Trophoblast cell (in vitro differentiated cells and primary cell): ENCODE data around the gene CDH20.

Experiments
- DNase-seq, 2 donors: peaks; one replicate each; pipeline ENCODE4 v3.0.0-alpha.2; 2016
- H2AFZ ChIP-seq: 2 replicates; pipeline ENCODE4 v1.6.1; 2013; ENCODE audit warnings: low read length, moderate library complexity, mild to moderate bottlenecking; ENCODE audit not compliant: insufficient read depth, poor library complexity
- H2AK5ac ChIP-seq: 2 replicates; pipeline ENCODE4 v1.6.1; 2013; ENCODE audit warnings: mild to moderate bottlenecking, low read length
- H2BK120ac ChIP-seq: 2 replicates; pipeline ENCODE4 v1.6.1; 2013; ENCODE audit warnings: low read length, mild to moderate bottlenecking, moderate library complexity; ENCODE audit not compliant: insufficient read depth, poor library complexity
- H2BK12ac ChIP-seq: 2 replicates; pipeline ENCODE4 v1.6.1; 2013; ENCODE audit warnings: mild to moderate bottlenecking, low read length, moderate library complexity
- H2BK5ac ChIP-seq: 2 replicates; pipeline ENCODE4 v1.6.1; 2013; ENCODE audit warnings: low read length, low read depth, moderate library complexity, mild to moderate bottlenecking; ENCODE audit not compliant: poor library complexity
- H3K14ac ChIP-seq: 2 replicates; pipeline ENCODE4 v1.6.1; 2013; ENCODE audit warnings: mild to moderate bottlenecking, low read length
- H3K18ac ChIP-seq: 2 replicates; pipeline ENCODE4 v1.6.1; 2013; ENCODE audit warnings: mild to moderate bottlenecking, low read length
- H3K23ac ChIP-seq: 2 replicates; pipeline ENCODE4 v1.6.1; 2013; ENCODE audit warnings: low read length
- H3K27ac ChIP-seq: 2 replicates; pipeline ENCODE4 v1.5.1; 2013; ENCODE audit warnings: low read depth, mild to moderate bottlenecking, inconsistent platforms, low read length, moderate library complexity
- H3K27me3 ChIP-seq: 2 replicates; pipeline ENCODE4 v1.6.1; 2013; ENCODE audit warnings: inconsistent platforms, mild to moderate bottlenecking, low read length, moderate library complexity; ENCODE audit not compliant: insufficient read depth
- H3K36me3 ChIP-seq, 2 experiments: 1 replicate in 1 of 2; 2 replicates in 1 of 2; pipeline ENCODE4 v1.6.1; 2013; ENCODE audit warnings: low read length in 2 of 2, mild to moderate bottlenecking in 2 of 2, moderate library complexity in 1 of 2; ENCODE audit not compliant: insufficient read depth in 2 of 2, control insufficient read depth in 1 of 2
- H3K4ac ChIP-seq: 2 replicates; pipeline ENCODE4 v1.6.1; 2013; ENCODE audit warnings: low read depth, mild to moderate bottlenecking, low read length, moderate library complexity
- H3K4me1 ChIP-seq, 2 experiments: 1 replicate in 1 of 2; 2 replicates in 1 of 2; pipeline ENCODE4 v1.6.1; 2013; ENCODE audit warnings: low read length in 2 of 2, mild to moderate bottlenecking in 2 of 2, moderate library complexity in 1 of 2; ENCODE audit not compliant: insufficient read depth in 2 of 2, control insufficient read depth in 1 of 2
- H3K4me2 ChIP-seq: 2 replicates; pipeline ENCODE4 v1.6.1; 2013; ENCODE audit warnings: inconsistent platforms, mild to moderate bottlenecking, low read length, moderate library complexity
- H3K4me3 ChIP-seq: 2 replicates; pipeline ENCODE4 v1.5.1; 2013; ENCODE audit warnings: mild to moderate bottlenecking, low read depth, low read length, inconsistent platforms
- H3K79me1 ChIP-seq: one replicate; pipeline ENCODE4 v1.6.1; 2013; ENCODE audit warnings: low read length
- H3K79me2 ChIP-seq: 2 replicates; pipeline ENCODE4 v1.6.1; 2013; ENCODE audit warnings: low read length, mild to moderate bottlenecking; ENCODE audit not compliant: control insufficient read depth, insufficient read depth, poor library complexity
- H3K9ac ChIP-seq: 2 replicates; pipeline ENCODE4 v1.6.1; 2013; ENCODE audit warnings: mild to moderate bottlenecking, low read length
- H3K9me3 ChIP-seq: 2 replicates; pipeline ENCODE4 v1.6.1; 2013; ENCODE audit warnings: low read depth, mild to moderate bottlenecking, control low read depth, inconsistent platforms, low read length; ENCODE audit not compliant: insufficient read depth
- H4K12ac ChIP-seq: 2 replicates; pipeline ENCODE4 v1.6.1; 2013; ENCODE audit warnings: low read depth, mild to moderate bottlenecking, low read length, moderate library complexity
- H4K8ac ChIP-seq: 2 replicates; pipeline ENCODE4 v1.6.1; 2013; ENCODE audit warnings: low read depth, mild to moderate bottlenecking, low read length, moderate library complexity
- H4K91ac ChIP-seq: one replicate; pipeline ENCODE4 v1.6.1; 2013; ENCODE audit warnings: low read depth, mild to moderate bottlenecking, low read length, moderate library complexity
- WGBS: extraction: QIAGEN DNeasy Blood & Tissue Kit; methylation state at CpG from one replicate; pipeline ENCODE4 v1.1.7; 2013; ENCODE audit warnings: missing lambda C conversion rate; ENCODE audit not compliant: insufficient read length, insufficient coverage; ENCODE audit errors: extremely low coverage; 5-methylcytosine and 5-hydroxymethylcytosine counted together

The CDH20 gene

DNA sequence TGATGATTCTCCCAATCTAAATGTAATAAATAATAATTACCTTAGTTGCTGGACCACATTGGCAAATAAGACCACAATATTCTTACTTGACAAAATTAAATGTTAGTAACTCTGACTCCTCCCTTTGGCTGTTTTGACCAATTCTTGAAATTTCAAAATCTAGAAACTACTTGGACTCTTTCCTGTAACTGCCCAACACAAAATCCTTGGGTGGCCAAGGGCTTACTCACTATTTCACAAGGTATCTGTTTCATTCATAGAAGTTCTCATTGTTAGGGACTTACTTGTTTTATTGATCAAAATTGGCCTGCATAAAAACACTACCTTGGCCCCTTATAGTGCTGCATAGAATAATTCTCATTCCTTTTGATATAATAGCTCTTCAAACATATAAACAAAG, 19.4 kb downstream of the CDH20 start:
- H4K12ac ChIP-seq: no peak overlapping the region
- no peak overlapping the region for H2AFZ ChIP-seq
- no peak overlapping the region for H2BK5ac ChIP-seq
- H3K9ac ChIP-seq: no peak overlapping the region
- no peaks in the 10 kb centered on the region for H3K79me1 ChIP-seq
- no peak overlapping the region for H3K4me2 ChIP-seq
- no peaks in the 10 kb centered on the region for H3K79me2 ChIP-seq
- no peak overlapping the region for H4K91ac ChIP-seq
- no peak overlapping the region for H2BK12ac ChIP-seq
- H3K14ac ChIP-seq: no peak overlapping the region
- no peak overlapping the region for H3K27ac ChIP-seq
- no peak overlapping the region for H3K23ac ChIP-seq
- H3K9me3 ChIP-seq: peaks cover 1% of the 10 kb centered on the region
- no peak overlapping the region for H2AK5ac ChIP-seq
- no peaks in the 10 kb centered on the region for H3K27me3 ChIP-seq
- no peak overlapping the region for H3K4me3 ChIP-seq
- H3K36me3 ChIP-seq: no peaks in the 10 kb centered on the region
- no peak overlapping the region for H3K4ac ChIP-seq
- no peak for DNase-seq
- no peak overlapping the region for H2BK120ac ChIP-seq
- no peaks in the 10 kb centered on the region for H3K4me1 ChIP-seq
- H3K18ac ChIP-seq: no peak overlapping the region
- no peak overlapping the region for H4K8ac ChIP-seq

DNA sequence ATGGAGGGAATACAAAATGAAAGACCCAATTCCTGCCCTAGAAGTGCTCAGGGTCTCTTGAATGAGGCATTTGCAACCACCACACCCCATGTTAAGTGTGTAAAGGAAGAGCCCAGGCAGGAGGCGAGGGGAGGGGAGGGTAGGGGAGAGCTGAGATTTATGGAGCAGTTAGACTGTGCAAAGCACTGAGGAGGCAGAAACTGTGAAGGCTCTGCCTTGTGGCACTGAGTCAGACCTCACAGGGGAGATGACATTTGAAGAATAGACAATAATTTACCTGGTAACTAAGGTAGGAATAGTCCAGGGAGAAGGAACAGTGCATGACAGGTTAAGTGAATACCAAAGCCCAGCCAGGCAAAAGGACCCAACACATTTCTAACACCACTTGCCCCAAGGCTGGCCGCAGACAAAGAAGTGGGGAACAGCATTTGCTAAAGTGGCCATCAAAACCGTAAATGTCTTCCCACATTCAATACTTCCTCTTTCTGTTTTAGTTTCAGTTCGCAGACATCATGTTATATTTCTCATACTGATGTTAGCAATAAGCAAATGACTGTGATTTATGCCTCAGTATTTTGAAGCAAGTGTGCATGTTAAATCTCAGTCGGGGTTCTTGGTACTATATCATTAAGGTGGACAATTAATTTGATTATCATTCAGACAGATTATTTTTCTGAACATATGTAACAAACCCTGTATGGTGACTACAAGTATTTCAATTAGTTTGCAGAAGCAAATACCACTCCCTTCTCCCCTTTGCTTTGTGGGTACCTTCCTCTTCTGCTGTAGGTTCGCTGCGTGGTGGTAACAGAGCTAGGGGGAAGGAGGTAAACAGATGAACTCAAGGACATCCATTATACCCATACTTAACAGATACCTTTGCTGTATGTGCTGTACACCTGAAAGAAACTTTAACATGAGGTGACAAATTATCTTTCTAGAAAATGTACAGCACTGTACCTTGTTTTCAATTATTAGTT, 27.5 kb downstream of the CDH20 start:
- Histone ChIP-seq H3K9me3 (no peaks in the 10 kb centered on the region), H3K27ac (no peak overlapping the region), H2AFZ (no peak overlapping the region), H4K91ac (no peak overlapping the region), H3K79me1 (no peaks in the 10 kb centered on the region), H2BK5ac (no peak overlapping the region), H4K8ac (no peak overlapping the region), H4K12ac (no peak overlapping the region), H3K14ac (no peak overlapping the region), H3K36me3 (no peaks in the 10 kb centered on the region), H2BK120ac (no peak overlapping the region), H2AK5ac (no peak overlapping the region), H3K4ac (no peak overlapping the region), H3K9ac (no peak overlapping the region), H3K79me2 (no peaks in the 10 kb centered on the region), H2BK12ac (no peak overlapping the region), H3K4me2 (no peak overlapping the region), H3K27me3 (no peaks in the 10 kb centered on the region), H3K4me1 (no peaks in the 10 kb centered on the region), H3K4me3 (no peak overlapping the region), H3K23ac (no peak overlapping the region), H3K18ac (no peak overlapping the region)
- WGBS: no CpG with 5 or more reads among the region's 7 CpGs
- no peak for DNase-seq

DNA sequence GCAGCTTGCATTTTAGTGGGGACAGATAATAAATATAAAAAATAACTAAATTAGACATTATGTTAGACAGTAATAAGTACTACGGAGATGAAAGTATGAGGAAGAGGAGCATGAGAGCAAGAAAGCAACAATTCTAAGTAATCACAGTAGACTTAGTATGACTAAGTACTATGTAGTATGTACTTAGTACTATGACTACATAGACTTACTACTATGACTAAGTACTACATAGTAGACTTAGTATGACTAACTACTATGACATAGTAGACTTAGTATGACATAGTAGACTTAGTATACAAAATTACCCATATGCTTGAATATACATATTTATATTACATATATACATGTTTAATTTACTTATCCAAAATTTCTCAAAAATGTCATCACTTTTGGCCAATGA, 29.3 kb downstream of the CDH20 start:
- Histone ChIP-seq H2AFZ (no peak overlapping the region), H3K18ac (no peak overlapping the region), H4K8ac (no peak overlapping the region), H3K4ac (no peak overlapping the region), H3K4me3 (no peak overlapping the region), H2BK5ac (no peak overlapping the region), H2AK5ac (no peak overlapping the region), H3K79me2 (no peaks in the 10 kb centered on the region), H3K23ac (no peak overlapping the region), H4K91ac (no peak overlapping the region), H3K27ac (no peak overlapping the region), H2BK12ac (no peak overlapping the region), H4K12ac (no peak overlapping the region), H3K36me3 (no peaks in the 10 kb centered on the region), H3K9ac (no peak overlapping the region), H3K4me2 (no peak overlapping the region), H3K14ac (no peak overlapping the region), H2BK120ac (no peak overlapping the region), H3K9me3 (no peaks in the 10 kb centered on the region), H3K79me1 (no peaks in the 10 kb centered on the region), H3K27me3 (no peaks in the 10 kb centered on the region), H3K4me1 (no peaks in the 10 kb centered on the region)
- no peak for DNase-seq
- no CpG with 5 or more reads among the region's 1 CpG for WGBS

DNA sequence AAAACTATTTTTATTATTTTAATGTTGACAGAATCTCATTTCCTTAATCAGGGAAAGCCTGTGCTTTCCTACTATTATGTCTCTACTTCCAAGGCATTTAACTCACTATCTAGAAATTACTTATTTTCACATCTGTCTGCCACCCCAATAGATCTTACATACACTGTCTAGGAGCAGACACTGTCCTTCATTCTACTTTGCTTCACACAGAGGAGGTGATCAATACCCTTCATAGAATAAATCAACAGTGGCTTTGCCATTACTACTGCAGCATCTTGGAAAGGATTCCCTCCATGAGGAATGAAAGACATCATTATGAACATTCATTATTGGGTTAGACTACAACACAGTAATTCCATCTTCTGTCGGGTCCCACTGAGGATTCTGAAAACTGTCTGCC, 31.7 kb downstream of the CDH20 start:
- Histone ChIP-seq H3K14ac (no peak overlapping the region), H3K4ac (no peak overlapping the region), H3K4me1 (no peaks in the 10 kb centered on the region), H3K79me2 (no peaks in the 10 kb centered on the region), H3K9me3 (no peaks in the 10 kb centered on the region), H3K4me3 (no peak overlapping the region), H3K4me2 (no peak overlapping the region), H3K79me1 (no peaks in the 10 kb centered on the region), H2BK5ac (no peak overlapping the region), H2BK120ac (no peak overlapping the region), H3K36me3 (no peaks in the 10 kb centered on the region), H4K12ac (no peak overlapping the region), H3K23ac (no peak overlapping the region), H2AK5ac (no peak overlapping the region), H3K18ac (no peak overlapping the region), H2AFZ (no peak overlapping the region), H2BK12ac (no peak overlapping the region), H3K27me3 (no peaks in the 10 kb centered on the region), H3K9ac (no peak overlapping the region), H4K8ac (no peak overlapping the region), H3K27ac (no peak overlapping the region), H4K91ac (no peak overlapping the region)
- no peak for DNase-seq
- WGBS: no CpG with 5 or more reads among the region's 1 CpG
